Type B pancreatic cell (in vitro differentiated cells): ENCODE results near the gene OR2T4. TPM values are rescaled to one million over a fixed set of nuclear protein-coding genes. Genes with fewer than 3 reads are reported as not detected.

Experiments used
- DNase-seq: peaks from one replicate; pipeline ENCODE4 v3.0.0; 2021; ENCODE audit warnings: mixed read lengths; ENCODE audit not compliant: unreplicated experiment; ENCODE audit errors: extremely low spot score
- H3K27ac Mint-ChIP-seq: 2 replicates; pipeline ENCODE4 v1.8.0; 2021; ENCODE audit warnings: mild to moderate bottlenecking, mixed read lengths
- H3K27me3 Mint-ChIP-seq: 2 replicates; pipeline ENCODE4 v1.8.0; 2021; ENCODE audit warnings: mixed read lengths
- H3K36me3 Mint-ChIP-seq: 2 replicates; pipeline ENCODE4 v1.8.0; 2021; ENCODE audit warnings: mixed read lengths
- H3K4me1 Mint-ChIP-seq: one replicate; pipeline ENCODE4 v1.8.0; 2021; ENCODE audit warnings: mixed read lengths; ENCODE audit not compliant: unreplicated experiment
- H3K4me3 Mint-ChIP-seq: 2 replicates; pipeline ENCODE4 v1.8.0; 2021; ENCODE audit warnings: mild to moderate bottlenecking, mixed read lengths
- H3K9me3 Mint-ChIP-seq: 2 replicates; pipeline ENCODE4 v1.8.0; 2021; ENCODE audit warnings: mixed read lengths
- CTCF ChIP-seq: fragments of 200-600 bp; sonication (generic); conservative IDR thresholded peaks from 2 replicates; pipeline ENCODE4 v1.5.0; 2021; ENCODE audit warnings: antibody characterized with exemption, mild to moderate bottlenecking
- total RNA-seq: library from RNA; stranded (reverse); gene quantifications from 2 replicates; pipeline ENCODE4 v1.2.1, GENCODE V29; 2021; ENCODE audit warnings: low replicate concordance

OR2T4 gene
- total RNA-seq, 1 donor from 2014 or later = not detected

- no peaks in the 10 kb centered on the region for H3K27me3 Mint-ChIP-seq
- no peaks in the 10 kb centered on the region for H3K4me1 Mint-ChIP-seq
- H3K27ac Mint-ChIP-seq = no peak overlapping the region
- peaks cover 5% of the 10 kb centered on the region for H3K9me3 Mint-ChIP-seq
- no peak for DNase-seq
- no peak for TF ChIP-seq CTCF
- H3K4me3 Mint-ChIP-seq = no peak overlapping the region
- no peaks in the 10 kb centered on the region for H3K36me3 Mint-ChIP-seq
Measured at GRCh38 chr1:248359415-248359814, 2.0 kb upstream of the OR2T4 start.

DNA sequence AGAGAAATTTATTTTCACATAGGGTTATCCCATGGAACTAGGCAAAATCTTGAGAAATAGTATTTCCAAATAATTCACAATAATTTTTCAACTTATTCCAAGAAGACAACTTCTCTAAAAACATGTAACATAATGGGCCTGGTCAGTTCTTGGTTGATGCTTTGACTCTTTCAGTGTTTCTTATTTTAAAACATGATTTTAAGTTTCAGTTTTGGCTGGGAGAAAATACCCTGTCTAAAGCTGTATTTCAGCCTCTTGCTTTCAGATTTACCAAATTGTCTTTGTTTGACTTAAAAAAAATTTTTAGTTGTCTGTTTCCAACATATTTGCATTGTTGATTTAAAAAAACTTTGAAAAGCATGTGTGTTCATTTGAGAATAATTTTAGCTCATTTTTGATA, 5.1 kb downstream of the OR2T4 start:
- Mint-ChIP-seq H3K9me3 (peaks cover 9% of the 10 kb centered on the region), H3K27me3 (no peaks in the 10 kb centered on the region), H3K27ac (no peak overlapping the region), H3K4me3 (no peak overlapping the region), H3K4me1 (no peaks in the 10 kb centered on the region), H3K36me3 (no peaks in the 10 kb centered on the region)
- no peak for TF ChIP-seq CTCF
- DNase-seq = no peak

DNA sequence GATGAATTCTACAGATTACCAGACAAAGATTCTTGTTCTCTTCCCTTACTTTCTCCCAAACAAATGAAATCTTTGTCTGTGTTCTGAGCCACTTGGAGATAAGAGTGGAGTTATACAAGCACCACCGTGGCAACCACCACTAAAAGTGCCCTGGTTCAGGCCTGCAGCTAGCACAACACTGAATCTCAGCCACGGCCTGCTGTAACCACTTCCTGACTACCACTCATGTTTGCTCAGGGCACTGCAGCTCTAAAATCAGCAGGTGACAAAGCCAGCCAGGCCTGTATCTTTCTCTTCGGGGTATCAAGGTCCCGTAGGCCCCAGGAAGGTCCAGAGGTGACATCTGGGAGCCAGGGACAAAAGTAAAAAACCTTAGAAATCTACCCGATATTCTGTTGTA, 10.9 kb downstream of the OR2T4 start:
- H3K4me1 Mint-ChIP-seq = no peaks in the 10 kb centered on the region
- H3K27me3 Mint-ChIP-seq = no peaks in the 10 kb centered on the region
- no peak for DNase-seq
- H3K9me3 Mint-ChIP-seq = peaks cover 9% of the 10 kb centered on the region
- H3K4me3 Mint-ChIP-seq = no peak overlapping the region
- TF ChIP-seq CTCF = no peak
- no peak overlapping the region for H3K27ac Mint-ChIP-seq
- H3K36me3 Mint-ChIP-seq = no peaks in the 10 kb centered on the region

DNA sequence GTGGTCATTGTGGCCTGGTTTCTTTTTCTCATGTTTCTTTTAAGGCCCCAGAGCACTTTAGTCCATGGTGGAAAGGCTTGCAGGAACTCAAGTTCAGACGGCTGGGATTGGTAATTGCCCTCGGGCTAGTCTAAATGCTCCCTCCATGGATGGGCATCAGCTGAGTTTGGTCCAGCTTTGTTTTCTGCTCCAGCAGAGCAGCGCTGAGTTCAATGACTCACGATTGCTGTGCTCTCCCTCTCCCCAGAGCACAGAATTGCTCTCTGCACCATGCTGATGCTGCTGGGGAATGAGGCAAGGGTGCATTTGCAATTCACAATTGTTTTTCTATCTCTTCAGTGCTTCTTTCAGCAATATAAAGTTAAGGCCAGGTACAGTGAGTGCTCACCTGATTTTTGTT, 12.3 kb downstream of the OR2T4 start:
- DNase-seq = no peak
- TF ChIP-seq CTCF = no peak
- Mint-ChIP-seq H3K27me3 (no peaks in the 10 kb centered on the region), H3K4me3 (no peak overlapping the region), H3K9me3 (peaks cover 13% of the 10 kb centered on the region), H3K27ac (no peak overlapping the region), H3K36me3 (no peaks in the 10 kb centered on the region), H3K4me1 (no peaks in the 10 kb centered on the region)

GRCh38 chr1:248375446-248375845, 14.0 kb downstream of the OR2T4 start, which contains the start of gene OR2T6:
Gene OR2T6, plus strand, starts transcription at chr1:248375746. Its CDS starts 11,863 bp downstream, at chr1:248387609.
- no peaks in the 10 kb centered on the region for H3K4me1 Mint-ChIP-seq
- no peaks in the 10 kb centered on the region for H3K36me3 Mint-ChIP-seq
- H3K27me3 Mint-ChIP-seq = no peaks in the 10 kb centered on the region
- DNase-seq = no peak
- no peak within 1 kb of the TSS for H3K27ac Mint-ChIP-seq
- H3K4me3 Mint-ChIP-seq = no peak within 1 kb of the TSS
- H3K9me3 Mint-ChIP-seq = peaks cover 12% of the 10 kb centered on the region
- TF ChIP-seq CTCF = no peak

DNA sequence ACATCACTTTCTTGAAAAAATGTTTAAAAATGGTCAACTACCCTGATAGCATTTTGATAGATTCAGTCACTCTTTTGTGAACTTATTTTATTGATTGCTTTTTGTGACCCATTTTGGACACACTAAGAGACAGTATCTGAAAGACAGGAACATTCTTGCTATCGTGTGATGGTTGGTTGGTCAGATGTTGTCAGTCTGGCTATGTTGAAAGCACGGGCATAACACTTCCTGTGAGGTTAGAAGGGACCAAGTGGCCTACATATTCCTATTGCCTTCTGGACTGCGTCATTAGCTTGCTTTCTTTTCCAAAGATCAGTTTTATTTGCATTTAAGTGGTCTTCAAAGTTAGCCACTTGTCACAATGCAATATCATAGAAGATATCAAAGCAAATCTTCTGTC, 15.5 kb downstream of the OR2T4 start:
- H3K4me1 Mint-ChIP-seq = no peaks in the 10 kb centered on the region
- H3K36me3 Mint-ChIP-seq = no peaks in the 10 kb centered on the region
- H3K27ac Mint-ChIP-seq = no peak overlapping the region
- no peak for TF ChIP-seq CTCF
- DNase-seq = no peak
- no peaks in the 10 kb centered on the region for H3K27me3 Mint-ChIP-seq
- H3K4me3 Mint-ChIP-seq = no peak overlapping the region
- peaks cover 15% of the 10 kb centered on the region for H3K9me3 Mint-ChIP-seq
